HCT116 (cell line): ENCODE data around the gene GJB4. TPM values are rescaled to one million over a fixed set of nuclear protein-coding genes. Genes with fewer than 3 reads are reported as not detected.
A peak's percentile ranks its signal among the peaks of the same experiment; 100 is the strongest.
"Not testable (repeated sequence)": the region's sequence is repeated elsewhere in the genome, so short reads cannot be mapped to it uniquely, and the experiment has no call there.

Experiments used
- ATAC-seq: fragments of 200-7000 bp; cut with Tn5 transposase; 2 replicates; pipeline ENCODE4 v1.9.1; 2020; ENCODE audit warnings: mild to moderate bottlenecking, moderate library complexity
- BruUV-seq: library from RNA; stranded (reverse); fragments of 400-500 nt; replicated peaks from 2 replicates; lab custom pipeline; 2021; lab: Mats Ljungman, UMichigan
- CTCF ChIA-PET: fragments of 300-600 bp; sonication (Branson Sonifier 250); formaldehyde crosslinking; loops from one replicate; lab custom pipeline; 2021; ENCODE audit warnings: antibody characterized with exemption; lab: Charles Lee
- POLR2A ChIA-PET: fragments of 300-600, 350-600 bp; sonication (Branson Sonifier 250); formaldehyde crosslinking; loops from one replicate; lab custom pipeline; 2021; ENCODE audit warnings: antibody characterized with exemption; lab: Charles Lee
- RAD21 ChIA-PET, 2 experiments: fragments of 300-600 bp; sonication (Branson Sonifier 250); formaldehyde crosslinking; loops; one replicate each; lab custom pipeline; 2023; ENCODE audit warnings: low total read pairs in 2 of 2; ENCODE audit not compliant: uncharacterized antibody in 2 of 2, unreplicated experiment in 2 of 2, low non-redundant PET in 1 of 2; lab: Charles Lee
- DNase-seq: peaks from one replicate; pipeline ENCODE4 v3.0.0-alpha.2; 2010; ENCODE audit warnings: low read depth, low spot score
- H2AFZ ChIP-seq: fragments of 200-600 bp; shearing (Covaris generic), sonication (generic); 2 replicates; pipeline ENCODE4 v1.6.1; 2017; ENCODE audit warnings: low read depth, mixed run types, mixed read lengths, antibody characterized with exemption, low read length; ENCODE audit not compliant: poor library complexity, severe bottlenecking
- H3K27ac ChIP-seq: 2 replicates; pipeline ENCODE4 v1.5.1; 2012; ENCODE audit warnings: low read depth, low read length
- H3K27me3 ChIP-seq: fragments of 200-600 bp; sonication (generic); 2 replicates; pipeline ENCODE4 v1.6.1; 2016; ENCODE audit warnings: mixed run types, low read length, mixed read lengths; ENCODE audit not compliant: insufficient read depth
- H3K36me3 ChIP-seq, 2 experiments: fragments of 200-500 bp in 1 of 2; fragments of 200-600 bp in 1 of 2; sonication (Bioruptor generic) in 1 of 2; sonication (generic) in 1 of 2; 2 replicates each; pipeline versions ENCODE4 v1.5.1 to v1.6.1; 2014 to 2016; ENCODE audit warnings: low read length in 2 of 2, inconsistent platforms in 1 of 2, mixed read lengths in 1 of 2, mixed run types in 1 of 2; ENCODE audit not compliant: insufficient read depth in 2 of 2, control insufficient read depth in 1 of 2
- H3K4me1 ChIP-seq, 2 experiments: fragments of 200-600 bp in 1 of 2; sonication (generic) in 1 of 2; 2 replicates each; pipeline versions ENCODE4 v1.5.1 to v1.6.1; 2012 to 2017; ENCODE audit warnings: low read length in 2 of 2, inconsistent platforms in 1 of 2, mild to moderate bottlenecking in 1 of 2, mixed read lengths in 1 of 2, mixed run types in 1 of 2, moderate library complexity in 1 of 2; ENCODE audit not compliant: insufficient read depth in 2 of 2, control insufficient read depth in 1 of 2
- H3K4me2 ChIP-seq: fragments of 200-600 bp; sonication (generic); 2 replicates; pipeline ENCODE4 v1.6.1; 2017; ENCODE audit warnings: mixed run types, low read length, mixed read lengths
- H3K4me3 ChIP-seq, 2 experiments: fragments of 200-600 bp in 1 of 2; sonication (generic) in 1 of 2; replicated peaks in 1 of 2; 2 replicates each; pipeline ENCODE4 v1.5.1; 2011 to 2016; ENCODE audit warnings: low read length in 2 of 2, control low read depth in 1 of 2, low read depth in 1 of 2, mild to moderate bottlenecking in 1 of 2, mixed read lengths in 1 of 2, mixed run types in 1 of 2
- H3K79me2 ChIP-seq: fragments of 200-600 bp; sonication (generic); 2 replicates; pipeline ENCODE4 v1.6.1; 2017; ENCODE audit warnings: mild to moderate bottlenecking, mixed run types, low read length, moderate library complexity, mixed read lengths; ENCODE audit not compliant: insufficient read depth
- H3K9ac ChIP-seq: fragments of 200-600 bp; sonication (generic); 2 replicates; pipeline ENCODE4 v1.6.1; 2016; ENCODE audit warnings: low read length, mixed read lengths
- H3K9me2 ChIP-seq: fragments of 200-600 bp; sonication (generic), shearing (Covaris generic); 2 replicates; pipeline ENCODE4 v1.6.1; 2017; ENCODE audit warnings: mixed run types, mild to moderate bottlenecking, moderate library complexity; ENCODE audit not compliant: insufficient read depth
- H3K9me3 ChIP-seq, 2 experiments: fragments of 200-500 bp in 1 of 2; fragments of 200-600 bp in 1 of 2; sonication (Bioruptor generic) in 1 of 2; sonication (generic) in 1 of 2; 2 replicates each; pipeline ENCODE4 v1.6.1; 2014 to 2017; ENCODE audit warnings: low read length in 2 of 2, mixed read lengths in 2 of 2, inconsistent platforms in 1 of 2, low read depth in 1 of 2, mild to moderate bottlenecking in 1 of 2, mixed run types in 1 of 2, moderate library complexity in 1 of 2; ENCODE audit not compliant: control insufficient read depth in 1 of 2, insufficient read depth in 1 of 2
- H4K20me1 ChIP-seq: fragments of 200-600 bp; sonication (generic), shearing (Covaris generic); 2 replicates; pipeline ENCODE4 v1.6.1; 2017; ENCODE audit warnings: mixed run types, mild to moderate bottlenecking, moderate library complexity; ENCODE audit not compliant: insufficient read depth
- CBX3 ChIP-seq: IDR thresholded peaks from 2 replicates; pipeline ENCODE4 v1.6.1; 2012; ENCODE audit warnings: low read depth
- EZH2phosphoT487 ChIP-seq: fragments of 200-600 bp; IDR thresholded peaks from 2 replicates; pipeline ENCODE4 v1.6.1; 2018; ENCODE audit warnings: antibody characterized with exemption, borderline replicate concordance
- FOSL1 ChIP-seq: IDR thresholded peaks from 2 replicates; pipeline ENCODE4 v1.6.1; 2012; ENCODE audit warnings: low read depth
- SIN3A ChIP-seq: IDR thresholded peaks from 2 replicates; pipeline ENCODE4 v1.6.1; 2012; ENCODE audit warnings: low read depth
- SP1 ChIP-seq: IDR thresholded peaks from 2 replicates; pipeline ENCODE4 v1.6.1; 2012; ENCODE audit warnings: low read depth
- TCF7L2 ChIP-seq: IDR thresholded peaks from 2 replicates; pipeline ENCODE4 v1.7.0; 2011; ENCODE audit warnings: borderline replicate concordance, inconsistent platforms; ENCODE audit not compliant: insufficient read depth, insufficient read length; ENCODE audit errors: extremely low read depth
- YY1 ChIP-seq: IDR thresholded peaks from 2 replicates; pipeline ENCODE4 v1.6.1; 2011; ENCODE audit warnings: low read length, low read depth, moderate library complexity, mild to moderate bottlenecking; ENCODE audit not compliant: insufficient replicate concordance; ENCODE audit errors: extremely low read depth
- ZFX ChIP-seq: fragments of 450-650 bp; IDR thresholded peaks from 2 replicates; pipeline ENCODE4 v1.6.1; 2017
- ZNF274 ChIP-seq: fragments of 200-500 bp; sonication (Bioruptor generic); IDR thresholded peaks from 2 replicates; pipeline ENCODE4 v1.6.1; 2014; ENCODE audit warnings: mild to moderate bottlenecking, low read depth, low read length, inconsistent platforms
- intact Hi-C: fragments of 100-400 bp; cut with micrococcal nuclease; formaldehyde crosslinking; loops from 2 replicates; pipeline ENCODE4 v1.10.0; 2022
- total RNA-seq: library from RNA; stranded (reverse); gene quantifications from one replicate; pipeline ENCODE4 v1.2.1, GENCODE V29; 2021; ENCODE audit not compliant: unreplicated experiment
- TF ChIP-seq, protein P1 (sequence below), 3 experiments: fragments of 200-600 bp in 1 of 3; sonication (generic) in 1 of 3; IDR thresholded peaks in 2 of 3; conservative IDR thresholded peaks in 1 of 3; 2 replicates each; pipeline ENCODE4 v1.5.1; 2012 to 2017; ENCODE audit warnings: low read depth in 2 of 3, low read length in 2 of 3, antibody characterized with exemption in 1 of 3, borderline replicate concordance in 1 of 3, control low read depth in 1 of 3, mild to moderate bottlenecking in 1 of 3, mixed read lengths in 1 of 3, mixed run types in 1 of 3, moderate library complexity in 1 of 3; ENCODE audit not compliant: insufficient read depth in 1 of 3

GJB4 gene
- total RNA-seq, 1 experiment from 2014 or later: 2.0 TPM

- CTCF ChIA-PET: no interaction called here
- Histone ChIP-seq H3K79me2 (no peaks in the 10 kb centered on the region), H4K20me1 (no peaks in the 10 kb centered on the region), H3K27me3 (no peaks in the 10 kb centered on the region), H3K9me2 (no peaks in the 10 kb centered on the region), H2AFZ (no peak overlapping the region), H3K4me1 (peaks cover 9 to 29% of the 10 kb centered on the region in 2 experiments), H3K9me3 (no peaks in the 10 kb centered on the region), H3K36me3 (no peaks in the 10 kb centered on the region), H3K9ac (no peak overlapping the region), H3K4me3 (no peak overlapping the region), H3K27ac (no peak overlapping the region), H3K4me2 (peak overlapping the region; percentile 56)
- no peak for DNase-seq
- TF ChIP-seq CBX3 (no peak), YY1 (no peak), EZH2phosphoT487 (no peak)
- 0 out of 2 replicates have a peak, but pooled peaks have one; percentile 12 for ATAC-seq
- POLR2A ChIA-PET: no interaction called here
- BruUV-seq: no TSS peak
- intact Hi-C loops: no loop called here
- RAD21 ChIA-PET: no interaction called here
Measured at GRCh38 chr1:34770891-34771504, 11.5 kb downstream of the GJB4 start.

DNA sequence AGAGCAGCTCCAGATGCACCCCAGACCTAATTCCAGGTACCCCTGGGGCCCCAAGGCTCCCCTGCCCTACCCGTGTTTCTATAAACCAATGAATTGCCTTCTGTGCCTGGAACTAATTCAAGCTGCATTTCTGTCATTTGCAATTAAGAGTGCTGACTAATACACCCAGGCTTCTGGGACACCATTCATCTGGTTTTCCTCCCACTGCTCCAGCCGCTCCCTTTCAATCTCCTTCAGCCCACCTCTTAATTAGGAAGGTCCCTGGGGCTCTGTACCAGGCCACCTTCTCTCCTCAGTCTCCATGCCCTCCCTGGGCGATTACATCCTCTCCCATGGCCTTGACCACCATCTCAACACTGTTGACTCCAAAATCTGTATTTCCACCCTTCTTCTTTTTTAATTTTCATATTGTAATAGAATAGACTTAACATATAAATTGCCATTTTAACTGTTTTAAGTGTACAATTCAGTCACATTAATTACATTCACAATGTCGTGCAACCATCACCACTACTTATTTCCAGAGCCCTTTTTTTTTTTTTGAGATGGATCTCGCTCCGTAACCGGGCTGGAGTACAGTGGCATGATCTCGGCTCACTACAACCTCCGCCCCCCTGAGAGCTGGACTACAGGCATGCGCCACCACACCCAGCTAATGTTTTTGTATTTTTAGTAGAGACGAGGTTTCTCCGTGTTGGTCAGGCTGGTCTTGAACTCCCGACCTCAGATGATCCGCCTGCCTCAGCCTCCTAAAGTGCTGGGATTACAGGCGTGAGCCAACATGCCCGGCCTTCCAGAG lies 12.2 kb downstream of the GJB4 start:
- no peaks in the 10 kb centered on the region for H4K20me1 ChIP-seq
- TF ChIP-seq YY1 (no peak), SIN3A (no peak), ZNF274 (no peak), TCF7L2 (no peak), SP1 (no peak), FOSL1 (no peak), ZFX (no peak)
- TF ChIP-seq, protein P1, sequence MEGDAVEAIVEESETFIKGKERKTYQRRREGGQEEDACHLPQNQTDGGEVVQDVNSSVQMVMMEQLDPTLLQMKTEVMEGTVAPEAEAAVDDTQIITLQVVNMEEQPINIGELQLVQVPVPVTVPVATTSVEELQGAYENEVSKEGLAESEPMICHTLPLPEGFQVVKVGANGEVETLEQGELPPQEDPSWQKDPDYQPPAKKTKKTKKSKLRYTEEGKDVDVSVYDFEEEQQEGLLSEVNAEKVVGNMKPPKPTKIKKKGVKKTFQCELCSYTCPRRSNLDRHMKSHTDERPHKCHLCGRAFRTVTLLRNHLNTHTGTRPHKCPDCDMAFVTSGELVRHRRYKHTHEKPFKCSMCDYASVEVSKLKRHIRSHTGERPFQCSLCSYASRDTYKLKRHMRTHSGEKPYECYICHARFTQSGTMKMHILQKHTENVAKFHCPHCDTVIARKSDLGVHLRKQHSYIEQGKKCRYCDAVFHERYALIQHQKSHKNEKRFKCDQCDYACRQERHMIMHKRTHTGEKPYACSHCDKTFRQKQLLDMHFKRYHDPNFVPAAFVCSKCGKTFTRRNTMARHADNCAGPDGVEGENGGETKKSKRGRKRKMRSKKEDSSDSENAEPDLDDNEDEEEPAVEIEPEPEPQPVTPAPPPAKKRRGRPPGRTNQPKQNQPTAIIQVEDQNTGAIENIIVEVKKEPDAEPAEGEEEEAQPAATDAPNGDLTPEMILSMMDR (IDR thresholded peaks at IDR 0.05 in 2 of 3, conservative IDR thresholded peaks at IDR 0.05 in 1 of 3; ENCODE audit: borderline replicate concordance in 1 of 3, insufficient read depth in 1 of 3, low read depth in 2 of 3, low read length in 2 of 3): no peak
- H3K27me3 ChIP-seq: no peaks in the 10 kb centered on the region
- no peak overlapping the region for H3K9ac ChIP-seq
- H3K36me3 ChIP-seq: no peaks in the 10 kb centered on the region
- DNase-seq (no peak), ATAC-seq (peak; percentile 52; the same call in 1 of the 2 replicates)
- ChIA-PET CTCF (no interaction called here), RAD21 (no interaction called here), POLR2A (no interaction called here)
- intact Hi-C loops: no loop called here
- peak overlapping the region; percentile 56 for H3K4me2 ChIP-seq
- no peaks in the 10 kb centered on the region for H3K9me3 ChIP-seq
- no peaks in the 10 kb centered on the region for H3K79me2 ChIP-seq
- no peak overlapping the region for H3K4me3 ChIP-seq
- H3K27ac ChIP-seq: no peak overlapping the region
- BruUV-seq: no TSS peak
- H2AFZ ChIP-seq: no peak overlapping the region
- H3K9me2 ChIP-seq: no peaks in the 10 kb centered on the region
- H3K4me1 ChIP-seq: peaks cover 9 to 29% of the 10 kb centered on the region in 2 experiments

GRCh38 chr1:34773114-34773513 lies 13.6 kb downstream of the GJB4 start:
- ATAC-seq: not testable (repeated sequence)

More at GRCh38 chr1:34773114-34773513, 13.6 kb downstream of the GJB4 start:
- peaks cover 9 to 32% of the 10 kb centered on the region in 2 experiments for H3K4me1 ChIP-seq
- H3K36me3 ChIP-seq, H3K9me3 ChIP-seq, H4K20me1 ChIP-seq, H3K27me3 ChIP-seq, H3K79me2 ChIP-seq, H2AFZ ChIP-seq, intact Hi-C loops, H3K4me2 ChIP-seq, H3K9me2 ChIP-seq, DNase-seq, H3K4me3 ChIP-seq, BruUV-seq, POLR2A ChIA-PET, H3K27ac ChIP-seq, H3K9ac ChIP-seq, CTCF ChIA-PET, RAD21 ChIA-PET: not testable (repeated sequence)
